ENCODE results near the gene GNAI3.

The GNAI3 gene

DNA sequence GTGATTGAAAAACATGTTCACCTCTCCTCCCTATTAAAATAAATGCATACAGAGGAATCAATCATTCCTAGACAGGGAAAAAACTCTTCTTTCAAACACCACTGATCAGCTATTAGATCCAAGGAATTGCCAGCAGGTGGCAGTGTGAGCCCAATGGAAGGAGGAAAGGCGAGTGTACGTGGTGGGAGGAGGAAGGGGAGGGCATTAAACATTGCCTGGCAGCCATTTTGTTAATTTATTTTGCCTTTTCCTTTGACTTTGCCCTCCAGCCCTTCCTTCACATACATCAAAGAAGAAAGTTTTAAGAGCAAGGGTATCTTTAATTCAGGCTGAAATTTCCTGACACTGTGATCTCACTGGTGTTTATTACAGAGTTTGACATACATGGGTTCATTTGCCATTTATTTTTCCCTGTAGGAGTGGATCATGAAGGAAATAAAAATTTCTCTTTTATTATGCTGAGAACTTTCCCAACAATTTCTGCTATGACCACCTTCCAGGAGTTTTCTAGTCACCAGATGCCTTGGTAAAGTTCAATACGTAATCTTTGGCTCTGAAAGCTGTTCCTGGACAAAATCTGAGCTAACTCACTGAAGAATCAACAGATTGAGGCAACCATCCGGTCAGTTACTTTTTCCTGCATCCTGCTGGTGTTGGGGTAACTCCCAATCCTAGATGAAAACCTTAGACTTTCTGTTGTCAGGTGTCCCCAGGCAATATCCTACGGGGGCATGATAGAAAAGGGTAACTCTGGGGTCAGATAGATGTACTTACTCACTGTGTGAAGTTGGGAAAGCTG lies 1.9 kb upstream of the GNAI3 start:
- DNase-seq = peak; percentile 93

DNA sequence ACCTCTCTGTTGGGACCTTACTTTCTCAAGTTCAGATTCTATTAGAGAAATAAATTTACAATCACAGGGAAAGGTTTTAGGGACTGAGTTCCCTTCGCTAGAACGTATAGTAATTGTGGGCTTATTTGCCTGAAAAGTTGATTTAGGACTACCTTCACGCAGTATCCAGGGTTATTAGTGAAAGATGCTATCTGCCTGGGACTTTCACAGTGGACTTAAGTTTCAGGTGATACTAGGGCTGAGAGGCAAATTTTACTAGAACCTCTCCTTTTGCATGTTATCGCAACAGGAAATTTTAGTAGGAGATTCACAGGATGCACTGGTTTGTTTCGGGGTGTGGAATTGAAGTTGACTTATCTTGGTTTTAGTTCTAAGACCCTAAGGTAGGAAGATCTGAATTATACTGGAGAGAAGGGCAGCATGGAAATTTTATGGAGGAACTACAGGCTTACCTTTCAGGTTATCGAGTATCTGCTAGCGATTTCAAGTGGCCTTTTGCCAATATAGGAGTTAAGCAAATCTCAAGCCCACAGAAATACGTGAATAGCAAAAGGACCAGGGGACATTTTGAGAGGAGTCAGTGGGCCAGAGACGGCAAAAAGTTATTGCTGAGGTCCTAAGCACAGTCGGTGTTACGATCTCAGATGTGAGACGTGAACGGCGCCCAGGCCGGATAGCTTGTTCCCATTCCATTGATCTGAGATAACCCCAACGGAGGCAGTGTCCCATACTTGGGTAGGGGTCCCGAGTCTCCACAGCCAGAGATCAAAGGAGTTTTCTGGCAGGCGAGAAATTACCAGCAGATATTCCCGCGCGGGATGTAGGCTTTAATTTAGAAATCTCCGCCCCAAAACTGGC lies 723 bp upstream of the GNAI3 start:
- no peak for DNase-seq

GRCh38 chr1:109556563-109556962 lies 8.1 kb downstream of the GNAI3 start:
- no peak for DNase-seq

DNA sequence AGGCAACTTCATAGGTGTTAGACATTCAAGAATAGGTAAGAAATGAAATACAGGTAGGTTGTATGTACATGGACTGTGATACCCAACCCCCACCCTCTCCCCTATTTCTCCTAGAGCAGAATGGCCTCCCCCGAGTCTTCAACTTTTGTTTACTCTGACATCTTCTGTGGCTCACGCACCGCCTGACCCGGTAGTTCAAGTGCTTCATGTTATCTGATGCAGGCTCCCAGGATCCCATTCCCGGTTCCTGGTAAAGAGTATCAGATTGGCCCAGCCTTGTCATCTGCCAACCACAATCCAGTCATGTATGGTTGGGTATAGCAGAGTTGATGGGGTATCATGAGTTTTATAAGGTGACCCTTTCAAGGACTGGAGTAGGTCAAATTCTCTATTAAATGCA lies 9.1 kb downstream of the GNAI3 start:
- no peak for DNase-seq

DNA sequence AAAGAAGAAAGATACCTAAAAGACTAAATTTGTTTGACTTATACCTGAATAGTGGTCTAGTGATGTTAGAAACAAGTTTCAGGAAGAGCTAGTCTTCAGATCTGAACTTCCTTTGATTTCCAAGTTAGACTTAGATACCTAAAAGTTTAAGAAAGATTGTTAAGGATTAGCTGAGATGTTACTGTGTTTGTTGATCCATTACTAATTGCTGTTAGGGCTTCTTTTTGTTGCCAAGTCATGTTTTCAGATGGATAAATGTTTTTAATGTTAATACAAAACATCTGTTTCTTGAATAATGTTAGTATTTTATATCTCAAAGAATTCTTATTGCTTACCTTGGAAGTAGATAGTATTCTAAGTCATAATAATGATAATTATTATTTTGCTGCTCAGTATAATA lies 11.6 kb downstream of the GNAI3 start:
- DNase-seq = no peak

DNA sequence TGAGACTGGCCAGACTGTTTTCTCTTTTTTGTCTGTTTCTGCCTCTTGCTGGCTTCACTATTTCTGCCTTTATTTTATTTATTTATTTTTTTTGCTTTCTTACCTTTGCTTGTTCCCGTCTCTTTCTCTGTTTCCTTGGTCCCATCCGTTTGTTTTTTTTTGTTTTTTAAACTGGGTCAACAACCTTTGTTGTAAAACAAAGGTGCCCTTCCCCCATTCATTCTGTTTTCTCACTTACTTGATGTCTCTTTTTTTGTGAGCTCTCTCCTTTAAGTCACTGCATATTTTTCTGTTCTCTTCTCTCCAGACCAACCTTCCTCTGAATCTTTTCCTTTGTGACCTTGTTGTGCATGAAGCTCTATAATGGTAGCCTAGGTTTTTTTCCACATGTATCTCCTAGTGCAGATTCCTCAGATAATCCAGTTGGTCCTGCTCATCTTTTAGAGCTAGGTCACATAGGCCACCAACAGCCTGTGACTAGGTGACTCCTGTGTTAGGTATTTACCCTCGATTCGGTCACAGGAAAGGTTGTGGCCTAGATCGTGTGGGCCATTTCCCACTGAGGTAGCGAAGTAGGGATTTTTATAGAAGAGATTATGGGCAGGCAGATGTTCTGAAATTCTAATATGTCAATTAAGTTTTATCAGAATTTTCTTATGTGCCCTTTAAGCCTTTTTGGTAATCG lies 15.9 kb downstream of the GNAI3 start:
- DNase-seq = no peak

DNA sequence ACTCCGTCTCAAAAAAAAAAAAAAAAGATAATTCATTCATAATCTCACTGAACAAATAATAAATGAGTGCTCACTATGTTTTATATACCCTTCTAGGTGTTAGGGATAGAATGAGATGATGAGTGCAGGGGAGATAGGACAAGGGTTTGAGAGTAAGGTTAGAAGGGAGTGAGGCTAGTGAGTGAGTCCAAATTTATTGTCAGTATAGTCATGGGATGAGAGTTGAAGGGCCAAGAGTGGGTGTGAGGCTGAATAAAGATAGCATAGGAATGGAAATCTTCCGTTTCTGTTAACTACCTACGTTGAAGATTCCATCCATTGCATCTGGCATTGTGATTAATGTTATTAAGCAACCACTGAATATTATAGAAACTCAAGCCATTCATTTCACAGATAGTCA lies 16.8 kb downstream of the GNAI3 start:
- no peak for DNase-seq

DNA sequence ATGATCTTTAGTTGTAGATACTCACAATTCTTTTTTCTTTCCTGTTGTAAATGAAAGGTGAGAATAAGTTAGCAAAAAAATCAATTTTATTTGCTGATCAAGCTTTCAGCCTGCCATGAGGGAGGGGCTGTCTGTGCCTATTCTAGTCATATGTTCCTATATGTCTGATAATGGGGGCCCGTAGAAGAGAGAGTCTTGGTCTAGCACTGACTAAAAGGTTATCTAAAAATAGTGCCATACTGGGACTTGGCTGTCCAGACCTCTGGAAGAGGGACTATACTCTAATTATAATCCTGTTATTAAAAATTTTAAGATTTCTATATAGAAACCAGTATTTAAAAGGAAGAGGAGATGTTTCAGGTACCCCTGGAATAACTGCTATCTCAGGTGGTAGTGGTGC lies 18.6 kb downstream of the GNAI3 start:
- no peak for DNase-seq

DNA sequence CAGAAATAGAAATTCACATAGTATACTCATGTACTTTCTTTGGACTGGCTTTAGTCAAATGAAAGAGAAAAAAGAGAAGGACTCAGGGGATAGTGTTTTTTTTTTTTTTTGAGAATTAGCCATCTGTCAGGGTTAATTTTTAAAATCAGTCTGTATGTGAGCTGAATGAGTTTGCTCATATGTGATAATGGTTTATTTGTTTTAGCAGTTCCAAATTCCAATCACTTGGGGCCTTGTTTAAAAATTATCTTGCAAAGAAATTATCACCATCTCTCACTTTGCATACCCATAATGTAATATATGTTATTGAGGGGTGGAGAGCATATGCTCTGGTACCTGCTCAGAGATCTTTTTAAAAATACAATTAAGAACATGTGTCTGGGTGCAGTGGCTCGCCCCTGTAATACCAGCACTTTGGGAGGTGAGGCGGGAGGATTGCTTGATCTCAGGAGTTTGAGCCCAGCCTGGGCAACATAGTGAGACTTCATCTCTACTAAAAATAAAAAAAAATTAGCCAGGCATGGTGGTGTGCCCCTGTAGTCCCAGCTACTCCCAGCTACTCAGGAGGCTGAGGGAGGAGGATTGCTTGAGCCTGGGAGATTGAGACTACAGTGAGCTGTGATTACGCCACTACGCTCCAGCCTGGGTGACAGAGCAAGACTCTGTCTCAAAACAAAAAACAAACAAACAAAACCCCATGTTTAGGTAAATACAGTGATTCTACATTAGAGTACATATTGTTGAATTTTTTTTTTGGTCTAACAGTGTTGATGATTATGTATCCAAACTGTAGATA lies 19.7 kb downstream of the GNAI3 start:
- DNase-seq = no peak

GRCh38 chr1:109569323-109569722 lies 20.9 kb downstream of the GNAI3 start:
- no peak for DNase-seq

DNA sequence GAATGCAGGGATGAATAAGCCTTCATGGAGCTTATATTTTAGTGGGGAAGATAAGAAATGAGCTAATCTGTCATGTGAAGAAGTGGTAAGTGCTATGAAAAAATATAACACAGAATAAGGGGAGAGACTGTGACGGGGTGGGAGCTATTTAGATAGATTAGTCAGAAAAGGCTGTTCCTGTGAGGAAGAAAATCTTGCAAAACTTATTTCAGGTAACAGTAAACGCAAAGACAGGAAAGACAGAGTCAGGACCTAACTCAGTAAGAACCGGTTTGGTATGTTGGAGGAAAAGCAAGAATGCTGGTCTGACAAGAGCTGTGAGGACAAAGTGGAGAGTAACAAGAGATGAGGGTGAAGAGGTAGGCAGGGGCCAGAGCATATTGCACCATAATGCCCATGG lies 22.0 kb downstream of the GNAI3 start:
- DNase-seq = no peak

DNA sequence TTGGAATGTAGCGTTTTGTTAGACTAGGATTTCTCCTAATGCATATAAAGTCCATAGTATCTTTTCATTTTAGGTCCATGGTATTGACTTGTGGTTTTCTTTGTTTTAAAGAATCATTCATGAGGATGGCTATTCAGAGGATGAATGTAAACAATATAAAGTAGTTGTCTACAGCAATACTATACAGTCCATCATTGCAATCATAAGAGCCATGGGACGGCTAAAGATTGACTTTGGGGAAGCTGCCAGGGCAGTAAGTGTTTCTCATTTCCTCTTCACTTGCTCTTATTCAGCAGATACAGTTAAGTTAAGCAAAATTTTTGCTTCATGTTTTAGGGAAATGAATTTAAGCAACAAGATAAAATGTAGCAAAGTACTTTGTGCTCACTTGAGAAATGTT lies 25.4 kb downstream of the GNAI3 start:
- DNase-seq = no peak

DNA sequence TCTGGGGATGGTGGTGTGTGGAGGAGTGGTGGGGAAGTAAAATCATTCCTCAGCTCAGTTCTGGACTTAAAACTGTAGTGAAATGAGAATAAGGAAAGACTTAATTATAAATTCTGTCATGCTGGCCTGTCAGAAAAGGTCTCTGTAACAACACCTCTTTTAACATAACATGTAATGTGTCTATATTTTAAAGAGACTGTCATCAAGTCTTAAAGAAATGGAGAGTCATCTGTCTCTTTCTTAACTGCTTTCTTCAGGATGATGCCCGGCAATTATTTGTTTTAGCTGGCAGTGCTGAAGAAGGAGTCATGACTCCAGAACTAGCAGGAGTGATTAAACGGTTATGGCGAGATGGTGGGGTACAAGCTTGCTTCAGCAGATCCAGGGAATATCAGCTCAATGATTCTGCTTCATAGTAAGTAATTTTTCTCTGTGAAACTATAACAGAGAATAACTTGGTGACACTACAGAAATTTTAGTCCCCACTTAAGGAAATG lies 30.6 kb downstream of the GNAI3 start:
- DNase-seq = no peak

GRCh38 chr1:109579491-109579890 lies 31.1 kb downstream of the GNAI3 start:
- no peak for DNase-seq

GRCh38 chr1:109582021-109582420 lies 33.6 kb downstream of the GNAI3 start:
- no peak for DNase-seq

- no peak for DNase-seq
These were observed 36.4 kb downstream of the GNAI3 start for GRCh38 chr1:109584766-109585165.

- no peak for DNase-seq
These were observed 37.6 kb downstream of the GNAI3 start for GRCh38 chr1:109586055-109586454.

GRCh38 chr1:109589177-109589576 lies 40.8 kb downstream of the GNAI3 start:
- no peak for DNase-seq

- no peak for DNase-seq
These were observed 41.3 kb downstream of the GNAI3 start for GRCh38 chr1:109589679-109590078.

GRCh38 chr1:109592916-109593315 lies 44.5 kb downstream of the GNAI3 start:
- no peak for DNase-seq

- no peak for DNase-seq
These were observed 47.1 kb downstream of the GNAI3 start for GRCh38 chr1:109595531-109595930.

DNA sequence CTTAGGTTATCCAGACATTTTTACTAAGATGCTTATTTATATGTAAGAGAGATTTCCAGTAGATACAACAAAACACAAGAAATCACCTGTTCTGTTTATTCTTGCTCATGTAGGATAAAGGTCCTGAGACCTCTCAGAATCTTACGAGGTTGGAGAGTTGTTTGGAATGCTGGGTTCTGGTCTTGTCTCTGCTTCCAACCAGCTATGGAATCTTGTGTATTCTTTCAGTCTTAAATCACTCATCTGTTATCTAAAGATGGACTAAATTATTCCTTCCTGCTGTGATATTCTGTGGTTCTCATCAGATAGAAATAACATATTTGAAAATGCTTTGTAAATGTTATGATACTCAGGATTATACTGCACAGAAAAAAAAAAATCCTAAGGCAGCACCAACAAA lies 49.7 kb downstream of the GNAI3 start:
- DNase-seq = no peak

- DNase-seq = no peak
These were observed 50.2 kb downstream of the GNAI3 start for GRCh38 chr1:109598655-109599054.

All from NCI-H1092 treated with DMSO at 0.1 percent for 48 hours (cell line).